Stimulated activated CD4-positive, alpha-beta T cell treated with anti-CD3 and anti-CD28 coated beads, Interleukin-1b, Interleukin-23, amount 100 ng/mL, for 48 hours (primary cell): ENCODE measurements around the gene COX7A2.

Experiments used
- DNase-seq: peaks from one replicate; pipeline ENCODE4 v3.0.0-alpha.2; 2020

Gene COX7A2

GRCh38 chr6:75196081-75196687, 47.4 kb downstream of the COX7A2 start:
- no peak for DNase-seq

- DNase-seq = no peak
Measured at GRCh38 chr6:75188221-75188925, 55.2 kb downstream of the COX7A2 start.
